Femur (tissue), 1 donor: ENCODE data around the gene CDC7.

Experiments
- DNase-seq: peaks from one replicate; pipeline ENCODE4 v3.0.0-alpha.2; 2017

Gene CDC7

DNA sequence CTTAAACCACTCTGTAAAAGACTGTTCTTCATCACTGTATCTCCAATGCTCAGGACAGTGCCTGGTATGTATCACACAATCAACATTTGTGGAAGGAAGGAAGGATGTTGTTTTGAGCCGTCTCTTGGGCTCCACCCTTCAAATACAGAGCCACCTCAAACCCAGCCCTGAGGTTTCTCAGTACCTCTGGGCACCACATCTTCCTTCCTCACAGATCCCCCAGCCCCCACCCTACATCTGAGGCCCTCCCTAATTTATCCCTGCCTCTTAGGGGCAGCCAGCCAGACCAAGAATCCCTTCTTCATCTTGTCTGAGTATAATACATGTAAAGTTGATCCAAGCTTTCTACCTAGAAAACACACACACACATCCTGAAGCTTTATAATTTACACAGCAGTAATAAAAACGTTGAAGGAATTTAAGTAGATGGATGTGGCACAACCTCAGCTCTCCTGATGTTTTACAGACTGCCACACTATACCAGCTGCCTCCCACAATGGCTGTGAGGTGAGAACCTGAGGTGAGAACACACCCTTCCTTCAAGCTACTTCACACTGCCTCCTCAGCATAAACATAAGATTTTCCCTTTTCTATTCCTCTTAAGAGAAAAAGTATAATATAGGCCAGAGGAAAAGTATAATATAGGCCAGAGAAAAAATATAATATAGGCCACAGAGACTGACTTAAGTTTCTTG, 48.5 kb downstream of the CDC7 start:
- DNase-seq: no peak

- no peak for DNase-seq
Measured at GRCh38 chr1:91550961-91551360, 50.3 kb downstream of the CDC7 start.

DNA sequence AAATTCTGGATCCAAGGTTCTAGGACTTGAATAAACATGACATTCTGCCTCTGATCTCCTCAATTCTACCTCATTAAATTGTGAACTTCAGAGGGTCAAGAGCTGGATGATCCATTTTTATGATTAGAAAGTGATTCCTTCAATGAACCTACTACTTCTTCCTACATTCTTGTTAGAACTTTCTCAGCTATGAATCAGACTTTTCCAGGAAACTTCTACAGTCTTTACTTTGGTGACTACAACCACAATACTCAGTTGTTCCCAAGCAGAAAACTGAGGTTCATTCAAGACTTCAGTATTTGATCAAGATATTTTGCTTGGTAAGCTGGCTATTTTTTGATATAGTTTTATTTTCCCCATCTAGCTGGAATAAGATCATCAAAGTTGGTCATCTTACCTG, 51.4 kb downstream of the CDC7 start:
- DNase-seq: no peak

DNA sequence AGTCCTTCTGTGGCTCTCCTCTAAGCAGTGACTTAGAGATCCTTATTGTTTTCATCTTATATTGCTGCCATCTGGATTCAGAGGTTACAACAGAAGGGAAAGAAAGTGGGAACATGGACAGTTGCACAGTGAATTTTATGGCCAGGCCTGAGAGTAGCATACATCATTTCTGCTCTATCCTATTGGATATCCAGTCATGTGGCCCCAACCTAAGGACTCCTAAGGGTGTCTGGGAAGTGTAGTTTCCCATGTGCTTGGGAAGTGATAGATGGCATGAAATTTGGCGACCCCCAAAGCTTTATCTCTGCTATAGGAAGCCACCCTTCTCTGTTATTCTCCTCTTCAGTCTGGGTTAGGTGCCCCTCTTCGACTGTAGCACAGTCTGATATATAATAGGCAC, 51.9 kb downstream of the CDC7 start:
- no peak for DNase-seq

GRCh38 chr1:91553177-91553591, 52.5 kb downstream of the CDC7 start:
- DNase-seq: no peak

DNA sequence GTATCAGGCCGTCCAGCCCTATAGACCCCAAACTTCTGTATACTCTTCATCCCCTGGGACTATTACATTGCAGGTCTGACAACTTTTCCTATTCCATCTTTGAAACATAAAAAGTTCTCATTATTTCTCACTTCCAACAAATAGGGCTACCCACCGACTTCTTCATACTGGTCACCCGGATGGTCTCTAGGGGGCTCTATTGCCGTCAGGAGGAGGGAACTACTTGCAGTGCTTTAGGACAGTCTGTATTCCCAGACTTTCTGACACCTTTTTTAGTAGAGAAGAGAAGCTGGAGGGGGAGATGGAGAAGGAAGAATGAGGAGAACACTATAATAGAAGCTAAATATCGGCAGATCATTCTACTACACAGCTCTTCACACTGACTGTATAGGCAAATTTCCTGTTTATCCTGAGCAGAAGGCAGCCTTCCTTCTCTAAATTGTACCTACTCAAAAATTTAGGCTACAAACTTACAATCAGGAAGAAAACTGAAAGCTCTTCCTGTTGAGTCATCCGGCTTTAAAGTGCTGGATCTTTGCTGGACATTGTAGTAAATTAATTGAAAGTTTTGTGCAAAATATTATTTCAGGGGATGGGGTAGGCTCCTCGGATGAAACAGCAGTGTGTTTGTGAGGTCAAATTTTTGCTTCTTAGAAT, 54.6 kb downstream of the CDC7 start:
- no peak for DNase-seq

DNA sequence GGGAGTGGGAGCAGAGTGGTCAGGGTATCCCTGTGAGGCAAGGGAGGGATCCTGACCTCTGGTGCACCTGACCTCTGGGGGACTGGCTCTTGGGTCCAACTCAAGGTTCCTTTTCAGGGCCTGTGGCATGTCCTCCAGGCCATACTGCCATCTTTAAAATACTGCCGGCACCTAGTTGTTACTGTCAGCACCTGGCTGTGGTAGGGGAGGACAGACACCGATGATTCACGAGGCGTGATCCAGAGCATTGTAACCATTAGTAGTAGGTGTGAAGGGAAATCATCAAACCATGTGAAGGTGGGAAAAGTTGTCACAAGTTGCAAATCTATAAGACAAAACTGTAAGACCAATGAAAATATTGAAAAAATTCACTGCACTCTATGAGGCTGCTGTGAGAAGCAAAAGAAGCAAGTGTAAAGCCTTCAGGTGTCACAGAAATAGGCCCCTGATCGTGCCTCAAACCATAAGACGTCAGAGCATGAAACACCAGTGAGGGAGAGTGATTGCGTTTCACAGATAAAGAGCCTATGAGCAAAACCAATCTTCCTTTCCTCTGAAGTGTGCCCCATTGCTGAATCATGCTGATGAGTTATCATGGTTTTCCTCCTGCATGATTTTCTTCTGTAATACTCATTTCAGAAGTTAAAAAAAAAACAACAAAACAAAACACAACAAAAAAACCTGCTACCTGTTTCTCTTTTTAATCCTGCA, 55.3 kb downstream of the CDC7 start:
- no peak for DNase-seq

- DNase-seq: no peak
Measured at GRCh38 chr1:91556556-91556955, 55.9 kb downstream of the CDC7 start.

DNA sequence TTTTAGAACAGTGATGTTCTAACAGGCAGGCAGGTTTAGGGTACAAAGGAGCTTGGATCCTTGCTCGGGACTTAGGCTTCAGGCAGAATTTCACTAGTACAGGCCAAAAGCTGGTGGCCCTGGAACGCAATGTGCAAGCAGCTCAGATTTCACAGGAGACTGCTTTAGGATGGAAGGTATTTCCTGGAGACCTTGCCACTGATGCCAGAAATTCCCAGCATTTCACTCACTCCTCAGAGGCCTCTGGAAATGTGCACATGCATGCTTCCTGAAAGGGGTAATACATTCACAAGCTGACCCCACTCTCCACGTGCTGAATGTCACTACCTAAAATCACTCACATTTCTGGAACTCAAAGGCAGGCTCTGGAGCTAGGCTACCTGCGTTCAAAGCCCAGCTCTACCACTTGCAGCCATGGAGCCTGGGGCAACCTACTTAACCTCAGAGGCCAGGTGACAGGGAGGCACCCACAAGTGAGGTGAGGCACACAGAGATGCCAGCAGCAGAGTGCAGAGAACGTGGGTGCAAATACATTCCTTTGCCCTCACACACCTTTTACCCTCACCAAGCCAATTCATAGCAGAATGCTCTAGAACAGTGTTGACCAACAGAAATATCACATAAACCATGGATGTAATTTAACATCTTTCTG, 56.5 kb downstream of the CDC7 start:
- DNase-seq: no peak

DNA sequence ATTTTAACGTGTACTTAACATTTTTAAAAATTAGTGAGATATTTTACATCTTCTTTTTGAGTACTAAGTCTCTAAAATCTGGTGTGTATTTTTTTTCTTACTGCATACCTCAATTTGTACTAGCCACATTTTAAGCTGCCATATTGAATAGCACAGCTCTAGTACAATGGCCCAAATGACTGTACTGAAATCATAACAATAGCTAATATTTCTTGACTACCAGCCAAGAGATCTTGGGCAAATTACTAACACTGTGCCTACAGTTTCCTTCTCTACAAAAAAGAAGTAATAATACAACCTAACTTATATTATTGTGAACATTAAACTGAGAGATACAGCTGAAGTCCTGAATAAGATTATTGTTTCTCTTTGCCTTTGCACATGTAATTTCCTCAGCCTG, 57.2 kb downstream of the CDC7 start:
- DNase-seq: no peak

DNA sequence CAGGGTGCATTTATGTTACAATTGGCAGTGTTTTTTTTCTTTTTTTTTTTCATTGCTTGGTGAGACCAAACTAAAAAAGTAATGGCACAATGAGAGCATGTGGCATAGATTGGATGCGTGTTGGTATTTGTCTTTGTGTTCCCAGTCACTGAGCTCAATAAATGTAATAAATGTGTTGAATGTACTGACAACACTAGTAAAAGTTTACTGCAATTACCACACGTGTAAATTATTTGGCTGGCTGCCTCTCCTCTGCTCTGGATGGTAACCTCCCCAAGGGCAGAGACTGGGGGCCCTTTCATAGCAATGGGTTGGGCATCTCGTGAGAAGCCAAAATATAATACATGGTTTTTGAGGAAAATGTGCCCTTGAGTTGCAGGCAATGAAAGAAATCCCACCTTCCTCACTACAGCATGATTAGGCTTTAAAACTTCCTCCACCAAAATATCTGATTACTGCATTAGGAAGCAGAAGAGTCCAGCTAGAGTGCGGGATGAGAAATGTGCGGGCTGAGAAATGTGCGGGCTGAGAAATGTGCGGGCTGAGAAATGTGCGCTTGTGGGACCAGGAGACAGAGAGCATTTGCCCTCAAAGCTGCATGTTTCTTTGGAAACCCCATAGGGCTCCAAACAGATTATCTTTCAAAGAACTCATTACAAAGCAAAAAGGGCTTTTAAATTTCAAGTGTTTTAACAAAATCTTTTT, 58.5 kb downstream of the CDC7 start:
- DNase-seq: no peak

DNA sequence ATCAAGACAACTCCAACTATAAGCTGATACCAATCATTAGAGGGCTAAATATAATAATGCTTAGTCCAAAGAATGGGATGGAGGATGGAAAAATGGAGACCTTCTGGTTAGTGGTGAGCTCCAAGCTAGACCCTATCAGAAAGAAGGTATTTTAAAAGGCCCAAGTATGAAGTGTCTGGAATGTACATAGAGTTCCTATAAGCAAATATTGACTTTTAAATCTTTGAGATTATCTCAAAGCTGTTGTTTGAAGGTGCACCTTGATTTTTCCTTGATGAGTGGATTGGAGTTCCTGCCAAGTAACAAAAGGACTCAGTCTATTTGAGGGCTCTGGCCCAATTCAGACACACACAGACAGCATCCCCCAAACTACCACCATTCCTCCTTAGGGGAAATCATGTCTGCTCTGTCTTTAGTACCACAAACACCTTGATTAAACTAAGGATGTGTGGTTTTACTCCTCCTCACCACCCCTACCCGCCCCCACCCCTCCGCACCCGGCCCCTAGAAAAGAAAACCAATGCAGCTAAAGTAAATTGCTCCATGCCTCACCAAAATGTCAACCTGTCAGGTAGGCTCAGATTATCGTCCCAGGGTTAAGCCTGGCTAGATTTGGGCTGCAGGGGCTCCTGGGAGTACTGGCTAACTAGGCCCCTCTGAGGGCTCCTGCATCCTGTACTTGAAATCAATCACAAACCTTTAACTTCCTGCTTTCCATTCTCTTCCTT, 59.4 kb downstream of the CDC7 start:
- no peak for DNase-seq

GRCh38 chr1:91564888-91565701, 64.4 kb downstream of the CDC7 start:
- DNase-seq: no peak

- DNase-seq: no peak
Measured at GRCh38 chr1:91567583-91567982, 66.9 kb downstream of the CDC7 start.

- DNase-seq: no peak
Measured at GRCh38 chr1:91568261-91568660, 67.6 kb downstream of the CDC7 start.

DNA sequence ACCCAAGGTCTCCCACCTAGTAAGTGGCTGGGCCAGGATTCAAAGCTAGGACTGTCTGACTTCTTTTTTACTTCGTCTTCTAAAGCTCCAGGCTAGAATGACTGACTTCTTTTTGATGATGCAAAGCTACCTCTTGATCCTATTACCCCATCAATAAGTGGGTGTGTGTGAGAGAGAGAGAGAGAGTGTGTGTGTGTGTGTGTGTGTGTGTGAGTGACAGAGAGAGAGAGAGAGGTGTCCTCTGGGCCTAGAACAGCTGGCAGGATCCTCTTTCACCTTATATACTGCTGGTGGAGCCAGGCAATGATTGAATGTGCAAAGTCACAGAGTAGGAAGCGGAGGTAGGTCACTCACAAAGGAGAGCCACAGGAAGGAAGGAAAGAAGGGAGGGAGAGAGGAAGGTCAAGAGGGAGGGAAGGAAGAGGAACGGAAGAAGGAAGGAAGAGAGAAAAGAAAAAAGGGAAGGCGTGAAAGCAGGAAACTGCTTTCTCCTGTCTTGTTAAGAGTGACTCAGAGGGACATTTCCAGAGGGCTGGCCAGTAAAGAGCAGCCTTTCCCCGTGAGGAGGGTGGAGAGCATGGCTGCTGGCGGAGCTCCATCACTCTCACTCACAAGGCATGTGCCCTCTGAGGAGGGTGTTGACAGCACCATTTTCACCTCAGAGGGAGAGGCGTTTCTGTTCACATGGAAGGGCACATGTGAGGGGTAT, 68.9 kb downstream of the CDC7 start:
- DNase-seq: peak; percentile 79

DNA sequence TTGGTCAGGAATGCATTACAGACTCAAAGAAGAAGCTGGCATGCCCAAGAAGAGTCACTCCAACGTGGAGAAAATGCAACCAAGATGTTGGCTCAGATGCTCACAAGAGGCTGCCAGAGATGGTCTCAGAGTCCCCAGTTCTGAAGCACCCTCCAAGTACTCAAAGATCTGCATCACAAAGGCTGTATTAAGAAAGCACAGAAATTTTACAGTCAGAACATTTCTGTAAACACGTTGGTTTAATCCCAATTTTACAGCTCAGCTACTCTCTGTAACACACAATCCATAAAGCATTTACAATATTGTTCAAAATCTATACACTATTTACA, 69.4 kb downstream of the CDC7 start:
- no peak for DNase-seq

GRCh38 chr1:91572044-91572443, 71.4 kb downstream of the CDC7 start:
- peak; percentile 32 for DNase-seq
